Fibroblast of villous mesenchyme (primary cell): ENCODE data around the gene ADCY4. TPM values are rescaled to one million over a fixed set of nuclear protein-coding genes. Genes with fewer than 3 reads are reported as not detected.

Experiments used
- DNase-seq: peaks from one replicate; pipeline ENCODE4 v3.0.0-alpha.2; 2010; ENCODE audit warnings: low read depth
- H3K4me3 ChIP-seq: 2 replicates; pipeline ENCODE4 v1.5.1; 2011; ENCODE audit warnings: low read depth, mild to moderate bottlenecking, low read length
- CTCF ChIP-seq: IDR thresholded peaks from 2 replicates; pipeline ENCODE4 v1.5.1; 2012; ENCODE audit warnings: low read depth, mild to moderate bottlenecking, low read length; ENCODE audit not compliant: insufficient read depth
- total RNA-seq: library from RNA; depleted of rRNA; stranded (reverse); fragments of >200 nt; gene quantifications from 2 replicates; pipeline ENCODE4 v1.2.3, GENCODE V29; 2012

ADCY4 gene
- 4.2 and 18.1 TPM in 2 replicates for total RNA-seq

- H3K4me3 ChIP-seq = peak within 1 kb of the TSS; percentile 38
- no peak for DNase-seq
Measured at GRCh38 chr14:24334431-24335291, at the start of gene ADCY4. Gene ADCY4 (minus strand): TSS chr14:24335071. CDS start chr14:24334652, 419 bp downstream.

GRCh38 chr14:24384169-24384568 is 49.3 kb upstream of the ADCY4 start:
- DNase-seq = no peak
- H3K4me3 ChIP-seq = no peak overlapping the region
- no peak for TF ChIP-seq CTCF

More at GRCh38 chr14:24334431-24335291, at the start of gene ADCY4:
- no peak for TF ChIP-seq CTCF

- H3K4me3 ChIP-seq = no peak overlapping the region
- DNase-seq = no peak
- TF ChIP-seq CTCF = no peak
Measured at GRCh38 chr14:24382064-24382371, 47.1 kb upstream of the ADCY4 start.

- H3K4me3 ChIP-seq = no peak overlapping the region
- DNase-seq = no peak
- no peak for TF ChIP-seq CTCF
Measured at GRCh38 chr14:24381363-24382063, 46.6 kb upstream of the ADCY4 start.

- TF ChIP-seq CTCF = no peak
- DNase-seq = no peak
- no peak overlapping the region for H3K4me3 ChIP-seq
Measured at GRCh38 chr14:24379907-24380730, 45.2 kb upstream of the ADCY4 start.

- H3K4me3 ChIP-seq = no peak overlapping the region
- TF ChIP-seq CTCF = no peak
- no peak for DNase-seq
Measured at GRCh38 chr14:24378981-24379906, 44.4 kb upstream of the ADCY4 start.
